HFFc6 (cell line): ENCODE results near the gene ADH4. TPM values are rescaled to one million over a fixed set of nuclear protein-coding genes. Genes with fewer than 3 reads are reported as not detected.

Source experiments
- DNase-seq: peaks from one replicate; pipeline ENCODE4 v3.0.0-alpha.2; 2018
- H3K27ac Mint-ChIP-seq: 2 replicates; pipeline ENCODE4 v1.8.0; 2020; ENCODE audit warnings: mild to moderate bottlenecking, mixed read lengths
- H3K27me3 Mint-ChIP-seq: 2 replicates; pipeline ENCODE4 v1.8.0; 2021; ENCODE audit warnings: mild to moderate bottlenecking, moderate library complexity, mixed read lengths; ENCODE audit not compliant: insufficient read depth
- H3K36me3 Mint-ChIP-seq: 2 replicates; pipeline ENCODE4 v1.8.0; 2021; ENCODE audit warnings: low read depth, mixed read lengths
- H3K4me1 Mint-ChIP-seq: 2 replicates; pipeline ENCODE4 v1.8.0; 2020; ENCODE audit warnings: low read depth, mixed read lengths
- H3K4me3 Mint-ChIP-seq: 2 replicates; pipeline ENCODE4 v1.8.0; 2020; ENCODE audit warnings: mild to moderate bottlenecking, moderate library complexity, mixed read lengths
- H3K9me3 Mint-ChIP-seq: 2 replicates; pipeline ENCODE4 v1.8.0; 2020; ENCODE audit warnings: mild to moderate bottlenecking, mixed read lengths
- CTCF ChIP-seq: fragments of 200-600 bp; sonication (generic); IDR thresholded peaks from 2 replicates; pipeline ENCODE4 v1.5.0; 2021; ENCODE audit warnings: antibody characterized with exemption, mild to moderate bottlenecking
- total RNA-seq, 6 experiments: library from RNA; stranded (reverse); fragmentation: NEBNext Ultra II Directional; extraction: Animal tissue kit (Norgen Biotek cat#: 25700); gene quantifications; 2 replicates in 1 of 6; 3 replicates in 5 of 6; pipeline ENCODE4 v1.2.3, GENCODE V29; 2021

ADH4 gene
- total RNA-seq, 6 experiments from 2014 or later: not detected

- Mint-ChIP-seq H3K27me3 (no peaks in the 10 kb centered on the region), H3K9me3 (peaks cover 10% of the 10 kb centered on the region), H3K4me3 (no peak overlapping the region), H3K27ac (no peak overlapping the region), H3K36me3 (no peaks in the 10 kb centered on the region), H3K4me1 (no peaks in the 10 kb centered on the region)
- no peak for TF ChIP-seq CTCF
- no peak for DNase-seq
These were observed 7.4 kb upstream of the ADH4 start for GRCh38 chr4:99151452-99151851.

- no peak for TF ChIP-seq CTCF
- Mint-ChIP-seq H3K4me3 (no peak overlapping the region), H3K4me1 (no peaks in the 10 kb centered on the region), H3K27me3 (no peaks in the 10 kb centered on the region), H3K27ac (no peak overlapping the region), H3K36me3 (no peaks in the 10 kb centered on the region), H3K9me3 (peaks cover 10% of the 10 kb centered on the region)
- no peak for DNase-seq
These were observed 5.4 kb upstream of the ADH4 start for GRCh38 chr4:99149426-99150019.

GRCh38 chr4:99148550-99148949, 4.5 kb upstream of the ADH4 start:
- no peaks in the 10 kb centered on the region for H3K36me3 Mint-ChIP-seq
- no peak for DNase-seq
- H3K27me3 Mint-ChIP-seq: no peaks in the 10 kb centered on the region
- H3K4me3 Mint-ChIP-seq: no peak overlapping the region
- no peaks in the 10 kb centered on the region for H3K4me1 Mint-ChIP-seq
- peaks cover 10% of the 10 kb centered on the region for H3K9me3 Mint-ChIP-seq
- no peak overlapping the region for H3K27ac Mint-ChIP-seq
- TF ChIP-seq CTCF: no peak

- no peak for TF ChIP-seq CTCF
- Mint-ChIP-seq H3K27me3 (no peaks in the 10 kb centered on the region), H3K36me3 (no peaks in the 10 kb centered on the region), H3K27ac (no peak overlapping the region), H3K4me1 (no peaks in the 10 kb centered on the region), H3K9me3 (no peaks in the 10 kb centered on the region), H3K4me3 (no peak overlapping the region)
- no peak for DNase-seq
These were observed 490 bp upstream of the ADH4 start for GRCh38 chr4:99144587-99144986.

- DNase-seq: no peak
- Mint-ChIP-seq H3K4me3 (no peak overlapping the region), H3K9me3 (no peaks in the 10 kb centered on the region), H3K27ac (no peak overlapping the region), H3K36me3 (no peaks in the 10 kb centered on the region), H3K4me1 (no peaks in the 10 kb centered on the region), H3K27me3 (no peaks in the 10 kb centered on the region)
- no peak for TF ChIP-seq CTCF
These were observed 7.8 kb downstream of the ADH4 start for GRCh38 chr4:99136329-99136728.
